COLO668 (cell line): ENCODE data around the gene RDH16.
"Not testable (repeated sequence)": the region's sequence is repeated elsewhere in the genome, so short reads cannot be mapped to it uniquely, and the experiment has no call there.

Experiments used
- DNase-seq: peaks from one replicate; lab custom pipeline; 2025; ENCODE audit not compliant: unreplicated experiment; lab: John Stamatoyannopoulos, UW

RDH16 gene

GRCh38 chr12:56927281-56927680 is 30.1 kb downstream of the RDH16 start:
- no peak for DNase-seq

GRCh38 chr12:56922031-56922430 is 35.4 kb downstream of the RDH16 start:
- no peak for DNase-seq

GRCh38 chr12:56921346-56921745 is 36.1 kb downstream of the RDH16 start:
- no peak for DNase-seq

- DNase-seq: not testable (repeated sequence)
Observed at GRCh38 chr12:56918139-56918538, 39.3 kb downstream of the RDH16 start.

GRCh38 chr12:56916996-56917333 is 40.4 kb downstream of the RDH16 start:
- no peak for DNase-seq

GRCh38 chr12:56916296-56916995 is 41.0 kb downstream of the RDH16 start:
- DNase-seq: no peak

- no peak for DNase-seq
Observed at GRCh38 chr12:56914724-56915123, 42.7 kb downstream of the RDH16 start.

- DNase-seq: no peak
Observed at GRCh38 chr12:56914256-56914655, 43.2 kb downstream of the RDH16 start.

- DNase-seq: not testable (repeated sequence)
Observed at GRCh38 chr12:56909403-56909802, 48.0 kb downstream of the RDH16 start.

- DNase-seq: no peak
Observed at GRCh38 chr12:56908136-56908535, 49.3 kb downstream of the RDH16 start.

- no peak for DNase-seq
Observed at GRCh38 chr12:56905852-56906251, 51.6 kb downstream of the RDH16 start.

- DNase-seq: no peak
Observed at GRCh38 chr12:56903374-56903773, 54.0 kb downstream of the RDH16 start.
